GM18868 (cell line): ENCODE data around the gene WARS2.

Experiments used
- ATAC-seq: cut with Tn5 transposase; IDR thresholded peaks from one replicate; pipeline ENCODE4 v1.9.1; 2021; ENCODE audit warnings: mild to moderate bottlenecking, moderate library complexity; ENCODE audit not compliant: unreplicated experiment

The WARS2 gene

GRCh38 chr1:119086830-119087229 is 53.6 kb downstream of the WARS2 start:
- ATAC-seq = no peak

- no peak for ATAC-seq
These were observed 55.7 kb downstream of the WARS2 start for GRCh38 chr1:119084798-119085197.

- ATAC-seq = no peak
These were observed 56.5 kb downstream of the WARS2 start for GRCh38 chr1:119083980-119084379.

DNA sequence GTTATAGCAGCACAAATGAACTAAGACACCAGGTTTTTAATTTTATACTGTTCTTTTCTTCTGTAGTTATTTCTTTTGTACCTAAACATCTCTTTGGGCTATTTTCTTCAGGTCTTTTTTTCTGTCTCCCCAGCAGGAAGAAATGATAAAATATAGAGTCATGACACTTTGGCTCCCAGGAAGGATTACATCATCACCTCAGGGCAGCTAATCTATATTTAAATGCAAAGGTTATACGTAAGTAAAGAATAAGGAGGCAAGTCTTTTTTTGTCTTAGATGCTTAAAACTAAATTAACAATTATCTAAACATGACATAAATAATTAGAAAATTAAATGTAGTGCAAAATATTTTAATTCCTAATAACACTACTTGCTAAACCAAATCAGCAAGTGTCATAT is 57.0 kb downstream of the WARS2 start:
- no peak for ATAC-seq

DNA sequence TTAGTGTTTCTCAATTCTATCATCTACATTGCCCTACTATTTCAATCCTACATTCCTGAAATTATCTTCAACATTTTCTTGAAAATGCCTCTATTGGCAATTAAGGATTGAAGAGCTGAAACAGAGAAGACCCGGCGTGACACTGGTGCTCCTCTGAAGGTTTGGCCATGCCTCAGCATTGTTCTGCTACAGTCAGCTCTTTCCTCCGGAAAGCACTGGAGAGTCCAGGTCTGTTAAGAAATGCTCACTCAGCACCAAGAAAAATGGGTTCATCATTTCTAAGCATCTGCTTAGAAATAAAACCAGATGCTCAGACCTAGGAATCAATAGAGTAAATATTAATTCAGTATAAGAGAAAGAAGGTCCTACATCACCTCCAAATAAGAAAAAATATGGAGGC is 58.8 kb downstream of the WARS2 start:
- ATAC-seq = no peak

DNA sequence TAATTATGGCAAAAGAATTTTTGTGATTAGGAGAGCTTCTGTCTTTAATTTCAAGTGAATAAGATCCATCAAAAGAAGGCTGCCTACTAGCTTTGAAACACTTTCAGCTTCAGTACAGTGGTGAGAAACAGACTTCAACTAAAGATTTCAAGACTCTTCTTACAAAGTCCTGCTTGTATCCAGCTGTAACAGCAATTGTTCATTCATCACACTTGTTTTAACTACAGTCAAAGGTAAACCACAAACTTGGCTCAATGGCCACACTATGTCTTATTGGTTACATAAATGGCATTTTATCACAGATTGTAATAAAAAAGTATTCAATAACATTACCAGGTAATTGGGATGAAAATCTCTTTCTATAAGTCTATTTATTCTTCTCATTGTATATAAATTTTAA is 59.2 kb downstream of the WARS2 start:
- no peak for ATAC-seq

GRCh38 chr1:119080586-119080985 is 59.9 kb downstream of the WARS2 start:
- ATAC-seq = no peak

- no peak for ATAC-seq
These were observed 60.6 kb downstream of the WARS2 start for GRCh38 chr1:119079881-119080280.

DNA sequence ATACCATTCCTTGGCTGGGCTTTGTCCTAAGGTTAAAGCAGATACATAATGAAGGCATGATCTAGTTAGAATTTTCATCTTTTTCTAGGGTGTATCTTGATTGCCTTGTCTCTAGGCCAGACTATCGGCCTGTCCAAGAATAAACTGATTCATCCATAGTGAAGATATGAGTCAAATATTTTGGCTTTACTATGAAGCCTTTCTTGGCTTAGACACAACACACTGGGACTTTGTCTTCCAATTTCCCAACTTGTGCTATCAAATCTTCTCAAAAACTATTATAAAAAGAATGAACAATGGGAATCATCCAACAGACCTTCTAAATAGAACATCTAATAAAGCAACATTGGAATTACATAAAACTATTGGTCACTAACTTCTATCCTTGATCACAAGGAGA is 64.8 kb downstream of the WARS2 start:
- ATAC-seq = no peak

- ATAC-seq = no peak
These were observed 69.1 kb downstream of the WARS2 start for GRCh38 chr1:119071321-119071720.

DNA sequence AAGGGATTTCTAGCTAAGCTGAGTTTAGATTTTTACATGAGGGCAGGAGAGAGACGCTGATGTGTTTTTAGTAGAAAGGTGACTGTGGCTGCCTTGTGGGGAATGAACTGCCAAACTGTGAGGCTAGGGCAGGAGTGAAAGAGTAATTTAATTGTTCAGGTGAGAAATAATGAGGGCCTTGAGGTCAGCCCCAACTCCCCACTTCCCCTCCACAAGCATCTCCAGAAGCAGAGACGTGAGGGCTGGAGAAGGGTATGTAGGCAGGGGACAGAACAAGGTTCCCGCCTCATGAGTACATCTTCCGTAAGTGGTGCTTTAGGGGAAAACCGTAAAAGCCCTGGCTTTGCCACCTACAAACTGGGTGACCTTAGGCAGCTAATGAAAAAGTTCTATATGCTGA is 70.8 kb downstream of the WARS2 start:
- no peak for ATAC-seq

DNA sequence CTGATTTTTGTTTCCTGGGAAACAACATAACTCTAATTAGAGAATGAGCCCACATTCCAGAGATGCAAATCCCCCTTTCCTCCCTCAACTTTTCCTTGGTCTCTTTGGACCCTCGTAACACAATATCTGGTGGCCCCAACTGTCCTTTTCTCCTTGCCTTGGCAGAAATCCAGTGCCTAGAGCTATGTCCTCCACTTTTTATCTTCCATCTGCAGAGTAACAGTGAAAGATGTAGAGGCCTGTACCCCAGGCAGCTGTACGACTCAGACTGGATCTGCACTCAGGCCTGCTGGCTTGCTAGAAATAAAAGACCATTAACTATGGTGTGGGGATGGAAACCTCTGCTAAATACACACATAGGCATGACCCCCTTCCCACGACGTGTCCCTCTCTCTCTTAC is 72.0 kb downstream of the WARS2 start:
- ATAC-seq = no peak

DNA sequence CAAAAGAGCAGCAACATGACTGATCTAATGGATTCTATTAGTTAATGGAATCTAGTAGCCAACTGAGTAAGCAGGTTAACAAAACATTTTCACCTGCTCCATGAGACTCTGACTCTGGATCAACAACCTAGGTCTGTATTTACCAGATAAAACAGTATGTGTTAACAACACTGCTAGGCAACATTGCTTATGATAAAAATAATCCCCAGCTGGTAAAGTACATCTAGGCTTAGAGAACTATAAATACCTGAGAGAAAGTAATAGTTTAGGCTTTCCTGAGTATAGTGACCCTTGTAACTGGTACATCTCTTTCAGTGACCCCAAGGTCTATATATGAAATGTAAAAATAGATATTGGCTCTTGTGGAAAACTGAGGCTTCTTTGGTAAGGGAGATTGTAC is 78.8 kb downstream of the WARS2 start:
- no peak for ATAC-seq

- no peak for ATAC-seq
These were observed 84.9 kb downstream of the WARS2 start for GRCh38 chr1:119055568-119055967.

- ATAC-seq = no peak
These were observed 86.5 kb downstream of the WARS2 start for GRCh38 chr1:119053917-119054316.

DNA sequence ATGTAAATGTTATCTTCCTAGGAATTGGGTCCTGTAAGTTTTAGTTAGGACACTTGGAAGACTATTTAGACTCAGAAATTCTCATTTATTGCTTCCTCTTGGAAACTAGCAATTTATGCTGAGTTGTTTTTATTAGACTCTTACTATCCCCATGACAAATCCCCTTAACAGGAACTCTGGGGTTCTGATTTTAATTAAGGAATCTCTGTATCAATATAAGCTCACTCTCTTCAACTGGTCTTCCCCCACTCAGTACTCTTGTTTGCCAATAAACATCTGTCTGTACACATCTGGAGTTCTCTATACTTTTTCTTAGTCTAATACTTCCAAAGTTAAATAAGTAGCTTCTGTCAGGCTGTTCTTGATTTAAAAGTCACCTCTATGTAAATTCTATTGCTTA is 88.2 kb downstream of the WARS2 start:
- no peak for ATAC-seq

DNA sequence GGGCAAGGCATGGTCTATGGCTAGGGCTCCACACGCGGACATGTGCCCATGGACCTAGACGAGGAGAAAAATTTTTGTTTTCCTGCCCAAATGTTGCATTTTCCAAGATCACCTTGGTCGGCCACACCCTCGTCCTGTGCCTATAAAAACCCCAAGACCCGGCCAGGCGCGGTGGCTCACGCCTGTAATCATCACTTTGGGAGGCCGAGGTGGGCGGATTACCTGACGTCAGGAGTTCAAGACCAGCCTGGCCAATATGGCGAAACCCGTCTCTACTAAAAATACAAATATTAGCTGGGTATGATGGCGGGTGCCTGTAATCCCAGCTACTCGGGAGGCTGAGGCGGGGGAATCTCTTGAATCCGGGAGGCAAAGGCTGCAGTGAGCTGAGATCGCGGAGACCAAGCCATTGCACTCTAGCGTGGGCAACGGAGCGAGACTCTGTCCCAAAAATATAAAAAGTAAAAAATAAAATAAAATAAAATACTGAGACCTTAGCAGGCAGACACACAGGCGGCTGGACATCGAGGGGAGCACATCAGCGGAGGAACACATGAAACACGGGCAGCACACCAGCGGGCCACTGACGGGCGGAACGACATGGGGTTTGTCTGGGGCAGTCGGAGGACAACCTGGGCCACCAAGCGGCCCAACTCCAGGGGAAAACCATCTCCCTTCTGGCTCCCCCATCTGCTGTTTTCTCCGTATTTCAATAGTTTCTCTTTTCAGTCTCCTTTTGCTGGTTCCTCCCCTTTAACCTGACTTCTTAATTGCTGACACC is 91.6 kb downstream of the WARS2 start:
- ATAC-seq = no peak

DNA sequence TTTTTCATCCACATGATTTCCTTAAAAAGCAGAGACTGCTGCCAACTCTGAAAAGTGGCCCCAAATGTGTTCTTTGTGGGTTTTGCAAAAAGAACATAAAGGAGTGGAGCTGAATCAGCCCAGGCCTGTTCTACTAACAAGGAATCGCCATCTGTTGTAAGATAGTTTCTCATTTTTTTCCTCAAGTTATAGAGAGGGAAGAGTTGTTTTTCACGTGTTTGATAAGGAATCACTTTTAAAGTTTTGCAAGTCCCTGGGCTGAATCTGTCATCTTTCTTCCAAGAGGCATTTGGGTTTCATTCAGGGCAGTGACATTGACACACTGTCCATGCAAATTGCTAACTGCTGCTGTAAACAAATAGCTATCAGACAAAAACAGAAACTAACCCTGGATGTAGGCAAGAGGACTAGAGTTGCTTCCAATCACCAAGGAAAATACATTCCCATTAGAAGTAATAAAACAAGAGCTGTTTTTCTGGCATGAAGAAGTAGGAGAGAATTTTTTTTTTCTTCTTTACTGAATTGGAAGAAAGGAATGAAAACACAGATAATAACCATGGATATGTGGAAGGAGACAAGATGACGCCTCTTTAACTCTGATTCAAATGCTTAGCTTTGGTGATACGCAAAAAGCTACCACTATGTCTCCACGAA is 93.5 kb downstream of the WARS2 start:
- no peak for ATAC-seq

- no peak for ATAC-seq
These were observed 94.0 kb downstream of the WARS2 start for GRCh38 chr1:119046429-119046784.

DNA sequence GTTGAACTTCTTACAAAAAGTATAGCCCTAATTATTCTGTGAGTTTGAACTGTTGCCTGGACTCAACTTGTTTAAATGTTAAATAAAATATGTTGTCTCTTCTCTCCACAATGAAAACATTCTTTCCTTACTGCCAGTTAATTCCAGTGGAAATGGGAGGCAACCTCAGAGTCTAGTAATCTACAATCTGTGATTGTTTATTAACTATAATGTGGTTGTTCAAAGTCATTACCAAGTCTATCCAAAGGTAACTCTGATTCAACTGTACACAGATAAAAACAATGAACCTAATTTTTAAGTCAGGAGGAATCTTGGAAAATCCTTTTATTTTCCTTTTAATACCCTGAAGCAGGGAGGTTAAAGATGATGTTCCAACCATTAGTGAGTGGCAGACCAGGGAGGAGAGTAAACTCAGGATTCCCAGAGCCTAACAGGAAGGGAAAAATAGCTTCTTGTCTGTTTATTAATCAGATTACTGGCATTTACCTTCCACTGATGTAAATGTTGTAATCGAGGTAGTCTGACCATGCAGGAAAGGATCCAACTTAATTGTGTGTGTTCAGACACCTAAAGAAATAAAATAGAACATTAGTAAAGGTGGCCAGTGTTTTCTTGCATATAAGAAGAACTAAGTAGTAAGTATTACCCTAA is 95.2 kb downstream of the WARS2 start:
- no peak for ATAC-seq

DNA sequence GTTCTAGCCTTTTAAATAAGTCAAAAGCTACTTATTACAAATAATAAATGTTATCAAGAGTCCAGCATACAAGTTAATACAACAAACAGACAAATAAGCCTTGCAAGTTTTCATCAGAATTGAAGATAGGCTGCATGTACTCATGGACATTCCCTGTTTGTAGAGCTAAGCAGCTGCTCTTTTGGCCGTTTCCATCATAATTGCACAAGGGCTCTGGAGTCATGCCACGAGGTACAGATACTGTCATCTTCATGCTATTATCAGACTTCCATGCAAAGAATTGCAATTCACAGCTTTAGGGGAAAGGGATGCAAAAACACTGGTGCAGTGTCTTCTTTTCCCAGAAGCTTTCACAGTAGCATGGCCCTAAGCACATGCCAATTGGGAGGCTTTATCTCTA is 99.5 kb downstream of the WARS2 start:
- no peak for ATAC-seq

DNA sequence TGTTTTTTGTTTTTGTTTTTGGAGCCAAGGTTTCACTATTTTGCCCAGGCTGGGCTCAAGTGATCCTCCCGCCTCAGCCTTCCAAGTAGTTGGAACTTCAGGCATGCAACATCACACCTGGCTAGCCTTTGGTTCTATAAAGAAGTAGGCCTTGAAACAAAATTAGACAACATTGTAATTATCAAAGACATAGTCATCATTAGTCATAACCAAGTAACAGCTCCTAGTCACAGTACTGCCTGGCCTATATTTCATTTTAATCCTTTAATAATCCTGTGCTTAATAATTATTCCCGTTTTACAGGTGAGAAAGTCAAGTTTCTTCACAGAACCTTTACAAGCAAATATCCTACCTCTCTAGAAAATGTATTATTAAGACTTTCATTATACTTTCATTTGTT is 100.0 kb downstream of the WARS2 start:
- no peak for ATAC-seq
